ENCODE data around the gene LTA4H.

- TF ChIP-seq, protein P1, sequence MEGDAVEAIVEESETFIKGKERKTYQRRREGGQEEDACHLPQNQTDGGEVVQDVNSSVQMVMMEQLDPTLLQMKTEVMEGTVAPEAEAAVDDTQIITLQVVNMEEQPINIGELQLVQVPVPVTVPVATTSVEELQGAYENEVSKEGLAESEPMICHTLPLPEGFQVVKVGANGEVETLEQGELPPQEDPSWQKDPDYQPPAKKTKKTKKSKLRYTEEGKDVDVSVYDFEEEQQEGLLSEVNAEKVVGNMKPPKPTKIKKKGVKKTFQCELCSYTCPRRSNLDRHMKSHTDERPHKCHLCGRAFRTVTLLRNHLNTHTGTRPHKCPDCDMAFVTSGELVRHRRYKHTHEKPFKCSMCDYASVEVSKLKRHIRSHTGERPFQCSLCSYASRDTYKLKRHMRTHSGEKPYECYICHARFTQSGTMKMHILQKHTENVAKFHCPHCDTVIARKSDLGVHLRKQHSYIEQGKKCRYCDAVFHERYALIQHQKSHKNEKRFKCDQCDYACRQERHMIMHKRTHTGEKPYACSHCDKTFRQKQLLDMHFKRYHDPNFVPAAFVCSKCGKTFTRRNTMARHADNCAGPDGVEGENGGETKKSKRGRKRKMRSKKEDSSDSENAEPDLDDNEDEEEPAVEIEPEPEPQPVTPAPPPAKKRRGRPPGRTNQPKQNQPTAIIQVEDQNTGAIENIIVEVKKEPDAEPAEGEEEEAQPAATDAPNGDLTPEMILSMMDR (IDR thresholded peaks at IDR 0.05), result no peak
- no peak for TF ChIP-seq POLR2A (IDR thresholded peaks at IDR 0.05)
These were observed 64.5 kb downstream of the LTA4H start for GRCh38 chr12:95970905-95971304.
